ENCODE measurements around the gene CALB2.
A peak's percentile ranks its signal among the peaks of the same experiment; 100 is the strongest.

The CALB2 gene

GRCh38 chr16:71413341-71413740 lies 54.8 kb downstream of the CALB2 start:
- Histone ChIP-seq H3K9me2 (replicated peaks; ENCODE audit: insufficient read depth, low read length) (no peaks in the 10 kb centered on the region), H3K9me3 (ENCODE audit: insufficient read depth, low read length) (no peaks in the 10 kb centered on the region), H3K27me3 (ENCODE audit: low read length) (no peaks in the 10 kb centered on the region), H3K79me2 (ENCODE audit: insufficient read depth, low read length) (no peaks in the 10 kb centered on the region), H4K20me1 (ENCODE audit: low read depth, low read length) (no peaks in the 10 kb centered on the region), H3K4me3 (ENCODE audit: insufficient read depth, low read length, poor library complexity, severe bottlenecking) (no peak overlapping the region), H3F3A (ENCODE audit: insufficient read depth) (no peaks in the 10 kb centered on the region), H3K4me2 (ENCODE audit: low read depth, low read length, poor library complexity, severe bottlenecking) (no peak overlapping the region), H3K27ac (ENCODE audit: low read depth, low read length) (no peak overlapping the region), H2AFZ (ENCODE audit: low read depth, low read length, severe bottlenecking) (no peak overlapping the region), H3K9ac (ENCODE audit: low read length) (no peak overlapping the region), H3K36me3 (ENCODE audit: low read length) (no peaks in the 10 kb centered on the region)
- TF ChIP-seq EZH2phosphoT487 (conservative IDR thresholded peaks at IDR 0.05; ENCODE audit: low read length) = no peak
- TF ChIP-seq, protein P1, sequence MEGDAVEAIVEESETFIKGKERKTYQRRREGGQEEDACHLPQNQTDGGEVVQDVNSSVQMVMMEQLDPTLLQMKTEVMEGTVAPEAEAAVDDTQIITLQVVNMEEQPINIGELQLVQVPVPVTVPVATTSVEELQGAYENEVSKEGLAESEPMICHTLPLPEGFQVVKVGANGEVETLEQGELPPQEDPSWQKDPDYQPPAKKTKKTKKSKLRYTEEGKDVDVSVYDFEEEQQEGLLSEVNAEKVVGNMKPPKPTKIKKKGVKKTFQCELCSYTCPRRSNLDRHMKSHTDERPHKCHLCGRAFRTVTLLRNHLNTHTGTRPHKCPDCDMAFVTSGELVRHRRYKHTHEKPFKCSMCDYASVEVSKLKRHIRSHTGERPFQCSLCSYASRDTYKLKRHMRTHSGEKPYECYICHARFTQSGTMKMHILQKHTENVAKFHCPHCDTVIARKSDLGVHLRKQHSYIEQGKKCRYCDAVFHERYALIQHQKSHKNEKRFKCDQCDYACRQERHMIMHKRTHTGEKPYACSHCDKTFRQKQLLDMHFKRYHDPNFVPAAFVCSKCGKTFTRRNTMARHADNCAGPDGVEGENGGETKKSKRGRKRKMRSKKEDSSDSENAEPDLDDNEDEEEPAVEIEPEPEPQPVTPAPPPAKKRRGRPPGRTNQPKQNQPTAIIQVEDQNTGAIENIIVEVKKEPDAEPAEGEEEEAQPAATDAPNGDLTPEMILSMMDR (IDR thresholded peaks at IDR 0.05; ENCODE audit: insufficient read depth, low read length, poor library complexity, severe bottlenecking) = no peak

DNA sequence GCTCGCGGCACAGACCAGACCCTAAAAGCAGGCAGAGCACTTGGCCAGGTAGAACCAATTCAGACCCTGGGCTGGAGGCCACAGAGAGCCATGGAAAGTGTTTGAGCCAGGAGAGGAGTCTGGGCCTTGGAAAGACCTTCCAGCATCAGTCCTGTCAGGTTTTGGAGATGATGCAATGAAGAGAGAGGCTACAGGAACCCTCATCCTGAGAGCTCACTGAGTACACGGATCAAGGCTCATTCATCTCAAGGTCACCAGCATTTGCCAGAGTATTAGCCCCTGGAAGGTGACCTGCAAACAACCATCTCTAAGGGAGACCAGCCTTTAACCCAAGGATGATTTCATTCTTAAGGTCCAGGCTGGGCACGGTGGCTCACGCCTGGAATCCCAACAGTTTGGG lies 55.5 kb downstream of the CALB2 start:
- Histone ChIP-seq H3F3A (ENCODE audit: insufficient read depth) (no peaks in the 10 kb centered on the region), H3K9me3 (ENCODE audit: insufficient read depth, low read length) (no peaks in the 10 kb centered on the region), H3K9me2 (replicated peaks; ENCODE audit: insufficient read depth, low read length) (no peaks in the 10 kb centered on the region), H3K36me3 (ENCODE audit: low read length) (no peaks in the 10 kb centered on the region), H3K4me2 (ENCODE audit: low read depth, low read length, poor library complexity, severe bottlenecking) (no peak overlapping the region), H3K9ac (ENCODE audit: low read length) (no peak overlapping the region), H2AFZ (ENCODE audit: low read depth, low read length, severe bottlenecking) (no peak overlapping the region), H4K20me1 (ENCODE audit: low read depth, low read length) (no peaks in the 10 kb centered on the region), H3K4me3 (ENCODE audit: insufficient read depth, low read length, poor library complexity, severe bottlenecking) (no peak overlapping the region), H3K27ac (ENCODE audit: low read depth, low read length) (no peak overlapping the region), H3K79me2 (ENCODE audit: insufficient read depth, low read length) (no peaks in the 10 kb centered on the region), H3K27me3 (ENCODE audit: low read length) (no peaks in the 10 kb centered on the region)
- no peak for TF ChIP-seq EZH2phosphoT487 (conservative IDR thresholded peaks at IDR 0.05; ENCODE audit: low read length)
- TF ChIP-seq, protein P1 (IDR thresholded peaks at IDR 0.05; ENCODE audit: insufficient read depth, low read length, poor library complexity, severe bottlenecking) = no peak

DNA sequence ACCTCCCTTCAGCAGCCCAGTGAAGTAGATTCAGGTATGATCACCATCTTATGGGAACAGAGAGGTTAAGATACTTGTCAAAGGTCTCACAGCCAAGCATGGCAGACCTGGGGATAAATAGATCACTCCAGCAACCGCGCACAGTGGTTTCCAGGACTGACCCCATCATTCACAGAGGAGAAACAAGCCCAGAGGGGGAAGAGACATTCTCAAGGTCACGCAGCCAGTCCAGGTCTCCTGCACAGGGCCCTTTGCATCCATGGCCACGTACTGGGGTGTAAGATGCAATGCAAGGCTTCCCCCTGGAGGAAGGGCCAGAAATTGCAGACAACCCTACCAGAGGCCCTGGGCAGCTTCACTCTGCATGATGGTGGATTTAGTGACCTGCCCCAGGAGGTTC lies 63.4 kb downstream of the CALB2 start:
- no peak overlapping the region for H3K4me3 ChIP-seq (ENCODE audit: insufficient read depth, low read length, poor library complexity, severe bottlenecking)
- no peak overlapping the region for H2AFZ ChIP-seq (ENCODE audit: low read depth, low read length, severe bottlenecking)
- H3K9ac ChIP-seq (ENCODE audit: low read length) = no peak overlapping the region
- H3K9me2 ChIP-seq (replicated peaks; ENCODE audit: insufficient read depth, low read length) = no peaks in the 10 kb centered on the region
- TF ChIP-seq, protein P1 (IDR thresholded peaks at IDR 0.05; ENCODE audit: insufficient read depth, low read length, poor library complexity, severe bottlenecking) = peak; percentile 35
- TF ChIP-seq EZH2phosphoT487 (conservative IDR thresholded peaks at IDR 0.05; ENCODE audit: low read length) = no peak
- H3K4me2 ChIP-seq (ENCODE audit: low read depth, low read length, poor library complexity, severe bottlenecking) = no peak overlapping the region
- H3K79me2 ChIP-seq (ENCODE audit: insufficient read depth, low read length) = no peaks in the 10 kb centered on the region
- no peaks in the 10 kb centered on the region for H3K36me3 ChIP-seq (ENCODE audit: low read length)
- H3K27me3 ChIP-seq (ENCODE audit: low read length) = no peaks in the 10 kb centered on the region
- H3K27ac ChIP-seq (ENCODE audit: low read depth, low read length) = no peak overlapping the region
- H3K9me3 ChIP-seq (ENCODE audit: insufficient read depth, low read length) = no peaks in the 10 kb centered on the region
- H3F3A ChIP-seq (ENCODE audit: insufficient read depth) = no peaks in the 10 kb centered on the region
- H4K20me1 ChIP-seq (ENCODE audit: low read depth, low read length) = no peaks in the 10 kb centered on the region

All from SU-DHL-6 (cell line).